Rectal smooth muscle tissue (tissue), 1 donor: ENCODE data around the gene PTPRM.

Experiments used
- H3K27ac ChIP-seq: one replicate; pipeline ENCODE4 v1.7.0; 2013; ENCODE audit warnings: low read depth, low read length, inconsistent platforms
- H3K27me3 ChIP-seq: one replicate; pipeline ENCODE4 v1.7.0; 2013; ENCODE audit warnings: low read length; ENCODE audit not compliant: control insufficient read depth, insufficient read depth
- H3K36me3 ChIP-seq: one replicate; pipeline ENCODE4 v1.7.0; 2013; ENCODE audit warnings: low read length; ENCODE audit not compliant: control insufficient read depth, insufficient read depth
- H3K4me1 ChIP-seq: one replicate; pipeline ENCODE4 v1.7.0; 2013; ENCODE audit warnings: low read length; ENCODE audit not compliant: control insufficient read depth, insufficient read depth
- H3K4me3 ChIP-seq: one replicate; pipeline ENCODE4 v1.7.0; 2013; ENCODE audit warnings: low read length
- H3K9ac ChIP-seq: one replicate; pipeline ENCODE4 v1.7.0; 2013; ENCODE audit warnings: low read length

The PTPRM gene

GRCh38 chr18:8406186-8406867 is 839.2 kb downstream of the PTPRM start:
- H3K27ac ChIP-seq, result no peak overlapping the region
- H3K9ac ChIP-seq, result no peak overlapping the region
- no peaks in the 10 kb centered on the region for H3K36me3 ChIP-seq
- H3K4me1 ChIP-seq, result no peaks in the 10 kb centered on the region
- no peak overlapping the region for H3K4me3 ChIP-seq
- H3K27me3 ChIP-seq, result no peaks in the 10 kb centered on the region

GRCh38 chr18:8406868-8407250 is 839.7 kb downstream of the PTPRM start:
- Histone ChIP-seq H3K4me3 (no peak overlapping the region), H3K9ac (no peak overlapping the region), H3K27me3 (no peaks in the 10 kb centered on the region), H3K36me3 (no peaks in the 10 kb centered on the region), H3K4me1 (no peaks in the 10 kb centered on the region), H3K27ac (no peak overlapping the region)

- Histone ChIP-seq H3K27ac (no peak overlapping the region), H3K27me3 (no peaks in the 10 kb centered on the region), H3K4me1 (no peaks in the 10 kb centered on the region), H3K4me3 (no peak overlapping the region), H3K9ac (no peak overlapping the region), H3K36me3 (no peaks in the 10 kb centered on the region)
These were observed 842.0 kb downstream of the PTPRM start for GRCh38 chr18:8409151-8409550.

GRCh38 chr18:8411492-8411891 is 844.4 kb downstream of the PTPRM start:
- no peak overlapping the region for H3K4me3 ChIP-seq
- H3K4me1 ChIP-seq, result no peaks in the 10 kb centered on the region
- no peaks in the 10 kb centered on the region for H3K27me3 ChIP-seq
- no peak overlapping the region for H3K9ac ChIP-seq
- no peaks in the 10 kb centered on the region for H3K36me3 ChIP-seq
- no peak overlapping the region for H3K27ac ChIP-seq

- no peak overlapping the region for H3K9ac ChIP-seq
- H3K4me3 ChIP-seq, result no peak overlapping the region
- H3K27ac ChIP-seq, result no peak overlapping the region
- no peaks in the 10 kb centered on the region for H3K36me3 ChIP-seq
- H3K27me3 ChIP-seq, result no peaks in the 10 kb centered on the region
- no peaks in the 10 kb centered on the region for H3K4me1 ChIP-seq
These were observed 845.0 kb downstream of the PTPRM start for GRCh38 chr18:8412117-8412516.

- Histone ChIP-seq H3K27ac (no peak overlapping the region), H3K4me1 (no peaks in the 10 kb centered on the region), H3K27me3 (no peaks in the 10 kb centered on the region), H3K4me3 (no peak overlapping the region), H3K36me3 (no peaks in the 10 kb centered on the region), H3K9ac (no peak overlapping the region)
These were observed 846.1 kb downstream of the PTPRM start for GRCh38 chr18:8413189-8413588.

GRCh38 chr18:8413751-8414150 is 846.6 kb downstream of the PTPRM start:
- no peak overlapping the region for H3K9ac ChIP-seq

GRCh38 chr18:8416212-8417019 is 849.3 kb downstream of the PTPRM start:
- no peak overlapping the region for H3K4me3 ChIP-seq
- H3K27me3 ChIP-seq, result no peaks in the 10 kb centered on the region
- H3K9ac ChIP-seq, result no peak overlapping the region
- no peak overlapping the region for H3K27ac ChIP-seq
- H3K36me3 ChIP-seq, result no peaks in the 10 kb centered on the region
- H3K4me1 ChIP-seq, result no peaks in the 10 kb centered on the region

More at GRCh38 chr18:8413751-8414150, 846.6 kb downstream of the PTPRM start:
- H3K36me3 ChIP-seq, result no peaks in the 10 kb centered on the region
- H3K4me3 ChIP-seq, result no peak overlapping the region
- H3K27ac ChIP-seq, result no peak overlapping the region
- H3K27me3 ChIP-seq, result no peaks in the 10 kb centered on the region
- no peaks in the 10 kb centered on the region for H3K4me1 ChIP-seq

GRCh38 chr18:8422391-8422790 is 855.3 kb downstream of the PTPRM start:
- Histone ChIP-seq H3K36me3 (no peaks in the 10 kb centered on the region), H3K27me3 (no peaks in the 10 kb centered on the region), H3K4me1 (no peaks in the 10 kb centered on the region), H3K4me3 (no peak overlapping the region), H3K9ac (no peak overlapping the region), H3K27ac (no peak overlapping the region)

- Histone ChIP-seq H3K36me3 (no peaks in the 10 kb centered on the region), H3K27me3 (no peaks in the 10 kb centered on the region), H3K4me1 (no peaks in the 10 kb centered on the region), H3K4me3 (no peak overlapping the region), H3K9ac (no peak overlapping the region), H3K27ac (no peak overlapping the region)
These were observed 856.0 kb downstream of the PTPRM start for GRCh38 chr18:8423051-8423557.

- no peak overlapping the region for H3K4me3 ChIP-seq
- no peaks in the 10 kb centered on the region for H3K4me1 ChIP-seq
- no peaks in the 10 kb centered on the region for H3K36me3 ChIP-seq
- H3K9ac ChIP-seq, result no peak overlapping the region
- H3K27ac ChIP-seq, result no peak overlapping the region
- no peaks in the 10 kb centered on the region for H3K27me3 ChIP-seq
These were observed 857.4 kb downstream of the PTPRM start for GRCh38 chr18:8424481-8424880.

- no peaks in the 10 kb centered on the region for H3K36me3 ChIP-seq
- H3K4me1 ChIP-seq, result no peaks in the 10 kb centered on the region
- H3K9ac ChIP-seq, result no peak overlapping the region
- no peak overlapping the region for H3K27ac ChIP-seq
- no peak overlapping the region for H3K4me3 ChIP-seq
- no peaks in the 10 kb centered on the region for H3K27me3 ChIP-seq
These were observed 858.0 kb downstream of the PTPRM start for GRCh38 chr18:8424917-8425725.
